Skeletal muscle tissue (tissue), 4 donors: Measurements from ENCODE around the gene SRRM5. TPM values are rescaled to one million over a fixed set of nuclear protein-coding genes. Genes with fewer than 3 reads are reported as not detected.
"Not testable (repeated sequence)": the region's sequence is repeated elsewhere in the genome, so short reads cannot be mapped to it uniquely, and the experiment has no call there.

Experiments
- H3K27ac ChIP-seq: one replicate; pipeline ENCODE4 v1.7.0; 2013; ENCODE audit warnings: mild to moderate bottlenecking, low read depth, low read length, inconsistent platforms
- H3K27me3 ChIP-seq, 3 donors: one replicate each; pipeline ENCODE4 v1.7.0; 2013; ENCODE audit warnings: low read length in 3 of 3; ENCODE audit not compliant: control insufficient read depth in 3 of 3, insufficient read depth in 3 of 3
- H3K36me3 ChIP-seq, 3 donors: one replicate each; pipeline ENCODE4 v1.7.0; 2013; ENCODE audit warnings: low read length in 3 of 3; ENCODE audit not compliant: control insufficient read depth in 3 of 3, insufficient read depth in 3 of 3
- H3K4me1 ChIP-seq, 3 donors: one replicate each; pipeline ENCODE4 v1.7.0; 2013; ENCODE audit warnings: low read length in 3 of 3, mild to moderate bottlenecking in 3 of 3; ENCODE audit not compliant: control insufficient read depth in 3 of 3, insufficient read depth in 3 of 3
- H3K4me3 ChIP-seq, 3 donors: one replicate each; pipeline ENCODE4 v1.7.0; 2013; ENCODE audit warnings: low read length in 3 of 3
- H3K9ac ChIP-seq, 3 donors: one replicate each; pipeline ENCODE4 v1.7.0; 2013; ENCODE audit warnings: low read length in 3 of 3, mild to moderate bottlenecking in 3 of 3, moderate library complexity in 2 of 3, low read depth in 1 of 3
- H3K9me3 ChIP-seq, 3 donors: one replicate each; pipeline ENCODE4 v1.7.0; 2013; ENCODE audit warnings: low read length in 3 of 3; ENCODE audit not compliant: control insufficient read depth in 3 of 3
- total RNA-seq: library from RNA; depleted of rRNA; stranded (reverse); fragments of >200 nt; gene quantifications from one replicate; pipeline ENCODE4 v1.2.3, GENCODE V29; 2014
- donor health status: Osteomylitis.

The SRRM5 gene
- total RNA-seq, 1 donor from 2014 or later, result not detected

GRCh38 chr19:43643326-43643725 lies 31.4 kb downstream of the SRRM5 start:
- Histone ChIP-seq H3K27ac (no peak overlapping the region), H3K36me3 (no peaks in the 10 kb centered on the region), H3K27me3 (peaks cover 6 to 24% (median 21%) of the 10 kb centered on the region in 3 donors), H3K4me3 (no peak overlapping the region), H3K4me1 (peaks cover 7 to 12% (median 9%) of the 10 kb centered on the region in 3 donors), H3K9me3 (peaks cover 0 to 4% (median 0%) of the 10 kb centered on the region in 3 donors), H3K9ac (no peak overlapping the region)

- Histone ChIP-seq H3K27me3 (peaks cover 6 to 16% (median 12%) of the 10 kb centered on the region in 3 donors), H3K27ac (no peak overlapping the region), H3K36me3 (peaks cover 2 to 8% (median 3%) of the 10 kb centered on the region in 3 donors), H3K4me1 (peaks cover 7 to 8% (median 7%) of the 10 kb centered on the region in 3 donors), H3K4me3 (no peak overlapping the region), H3K9ac (no peak overlapping the region), H3K9me3 (peaks cover 0 to 4% (median 0%) of the 10 kb centered on the region in 3 donors)
Observed at GRCh38 chr19:43644181-43644580, 32.3 kb downstream of the SRRM5 start.

GRCh38 chr19:43648633-43649032 lies 36.7 kb downstream of the SRRM5 start:
- Histone ChIP-seq H3K9me3 (peaks cover 0 to 4% (median 0%) of the 10 kb centered on the region in 3 donors), H3K27ac (no peak overlapping the region), H3K4me1 (peaks cover 0 to 3% (median 0%) of the 10 kb centered on the region in 3 donors), H3K4me3 (no peak overlapping the region), H3K27me3 (no peaks in the 10 kb centered on the region), H3K36me3 (peaks cover 2 to 8% (median 3%) of the 10 kb centered on the region in 3 donors), H3K9ac (no peak overlapping the region)

- H3K4me3 ChIP-seq, result no peak overlapping the region
Observed at GRCh38 chr19:43649514-43649913, 37.6 kb downstream of the SRRM5 start.

GRCh38 chr19:43650276-43650675 lies 38.4 kb downstream of the SRRM5 start:
- not testable (repeated sequence) for H3K27ac ChIP-seq, H3K9me3 ChIP-seq, H3K36me3 ChIP-seq, H3K4me1 ChIP-seq, H3K9ac ChIP-seq, H3K4me3 ChIP-seq, H3K27me3 ChIP-seq

More at GRCh38 chr19:43649514-43649913, 37.6 kb downstream of the SRRM5 start:
- H3K9me3 ChIP-seq, result peaks cover 0 to 4% (median 0%) of the 10 kb centered on the region in 3 donors
- no peaks in the 10 kb centered on the region for H3K27me3 ChIP-seq
- peaks cover 2 to 8% (median 3%) of the 10 kb centered on the region in 3 donors for H3K36me3 ChIP-seq
- peaks cover 0 to 3% (median 0%) of the 10 kb centered on the region in 3 donors for H3K4me1 ChIP-seq
- H3K9ac ChIP-seq, result no peak overlapping the region
- H3K27ac ChIP-seq, result no peak overlapping the region

- H3K4me3 ChIP-seq, result peak overlapping the region in 1 of 3 donors; percentile 29
- no peaks in the 10 kb centered on the region for H3K9me3 ChIP-seq
- H3K36me3 ChIP-seq, result peaks cover 6 to 13% (median 9%) of the 10 kb centered on the region in 3 donors
Observed at GRCh38 chr19:43651758-43652545, 40.1 kb downstream of the SRRM5 start.

DNA sequence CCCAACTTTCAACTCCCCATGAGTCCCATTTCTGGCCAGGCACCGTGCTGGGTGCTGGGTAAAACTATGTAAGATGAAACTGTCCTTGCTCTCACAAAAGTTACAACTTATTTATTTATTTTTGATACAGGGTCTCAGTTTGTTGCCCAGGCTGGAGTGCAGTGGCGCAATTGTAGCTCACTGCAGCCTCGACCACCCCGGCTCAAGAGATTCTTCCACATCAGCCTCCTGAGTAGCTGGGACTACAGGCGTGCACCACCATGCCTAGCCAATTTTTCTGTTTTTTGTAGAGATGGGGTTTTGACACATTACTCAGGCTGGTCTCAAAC lies 40.6 kb downstream of the SRRM5 start:
- Histone ChIP-seq H3K27ac (no peak overlapping the region), H3K9ac (no peak overlapping the region), H3K9me3 (no peaks in the 10 kb centered on the region), H3K4me1 (peaks cover 0 to 3% (median 0%) of the 10 kb centered on the region in 3 donors), H3K27me3 (no peaks in the 10 kb centered on the region), H3K4me3 (no peak overlapping the region), H3K36me3 (peaks cover 6 to 13% (median 9%) of the 10 kb centered on the region in 3 donors)

More at GRCh38 chr19:43651758-43652545, 40.1 kb downstream of the SRRM5 start:
- Histone ChIP-seq H3K27ac (no peak overlapping the region), H3K27me3 (no peaks in the 10 kb centered on the region), H3K4me1 (peaks cover 0 to 3% (median 0%) of the 10 kb centered on the region in 3 donors), H3K9ac (no peak overlapping the region)

GRCh38 chr19:43656436-43656835 lies 44.5 kb downstream of the SRRM5 start:
- peaks cover 5 to 10% (median 6%) of the 10 kb centered on the region in 3 donors for H3K36me3 ChIP-seq
- no peak overlapping the region for H3K27ac ChIP-seq
- H3K4me3 ChIP-seq, result no peak overlapping the region
- no peaks in the 10 kb centered on the region for H3K27me3 ChIP-seq
- H3K9me3 ChIP-seq, result peaks cover 2 to 6% (median 3%) of the 10 kb centered on the region in 3 donors
- no peak overlapping the region for H3K9ac ChIP-seq
- H3K4me1 ChIP-seq, result peaks cover 0 to 3% (median 0%) of the 10 kb centered on the region in 3 donors

DNA sequence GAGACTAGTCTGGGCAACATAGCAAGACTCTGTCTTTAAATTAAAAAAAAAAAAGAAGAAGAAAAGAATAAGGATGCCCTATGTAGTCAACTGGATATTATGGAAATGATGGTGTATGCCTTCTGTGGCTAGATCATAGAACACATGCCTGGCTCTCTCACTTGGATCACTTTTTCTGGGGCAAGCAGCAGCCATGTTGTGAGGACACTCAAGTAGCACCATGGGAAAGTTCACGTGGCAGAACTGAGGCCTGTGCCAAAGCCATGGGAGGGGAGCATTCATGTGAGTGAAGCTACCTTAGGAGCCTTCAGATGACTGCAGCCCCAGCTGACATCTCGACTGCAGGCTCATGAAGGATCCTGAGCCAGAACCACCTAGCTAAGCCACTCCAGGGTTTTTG lies 46.1 kb downstream of the SRRM5 start:
- H3K27ac ChIP-seq, result no peak overlapping the region
- H3K4me1 ChIP-seq, result peaks cover 0 to 2% (median 0%) of the 10 kb centered on the region in 3 donors
- H3K9ac ChIP-seq, result no peak overlapping the region
- H3K9me3 ChIP-seq, result peaks cover 2 to 6% (median 3%) of the 10 kb centered on the region in 3 donors
- peaks cover 5 to 10% (median 6%) of the 10 kb centered on the region in 3 donors for H3K36me3 ChIP-seq
- no peak overlapping the region for H3K4me3 ChIP-seq
- no peaks in the 10 kb centered on the region for H3K27me3 ChIP-seq

GRCh38 chr19:43658494-43658893 lies 46.6 kb downstream of the SRRM5 start:
- Histone ChIP-seq H3K9ac (no peak overlapping the region), H3K9me3 (peaks cover 2 to 6% (median 3%) of the 10 kb centered on the region in 3 donors), H3K4me1 (peaks cover 0 to 2% (median 0%) of the 10 kb centered on the region in 3 donors), H3K36me3 (peaks cover 5 to 10% (median 6%) of the 10 kb centered on the region in 3 donors), H3K4me3 (no peak overlapping the region), H3K27ac (no peak overlapping the region), H3K27me3 (no peaks in the 10 kb centered on the region)
